ENCODE results near the gene AKAP8.
"Not testable (repeated sequence)": the region's sequence is repeated elsewhere in the genome, so short reads cannot be mapped to it uniquely, and the experiment has no call there.

AKAP8 gene

GRCh38 chr19:15360015-15360414, 19.6 kb downstream of the AKAP8 start:
- not testable (repeated sequence) for H2AFZ ChIP-seq (ENCODE audit: low read depth, low read length); H3K4me1 ChIP-seq (ENCODE audit: control insufficient read depth, insufficient read depth, low read depth, low read length); H3K18ac ChIP-seq (ENCODE audit: low read depth in 1 of 2, low read length in 2 of 2); H2AK5ac ChIP-seq (ENCODE audit: low read length, severe bottlenecking); H3K23ac ChIP-seq (ENCODE audit: low read length in 2 of 2); H2BK120ac ChIP-seq (ENCODE audit: low read depth, low read length); DNase-seq; H3K4me2 ChIP-seq (ENCODE audit: low read length, poor library complexity, severe bottlenecking); H3K14ac ChIP-seq (ENCODE audit: low read length in 2 of 2); H2BK5ac ChIP-seq (ENCODE audit: low read depth, low read length, poor library complexity, severe bottlenecking); H3K4me3 ChIP-seq (ENCODE audit: insufficient read depth in 1 of 2, low read depth in 1 of 2, low read length in 2 of 2); H3K27ac ChIP-seq (ENCODE audit: low read length, poor library complexity, severe bottlenecking); H4K8ac ChIP-seq (ENCODE audit: low read length); H4K91ac ChIP-seq (ENCODE audit: low read length); H3K9me3 ChIP-seq (ENCODE audit: control insufficient read depth, low read length); H3K27me3 ChIP-seq (ENCODE audit: control insufficient read depth in 1 of 2, insufficient read depth in 1 of 2, low read length in 2 of 2); H3K4ac ChIP-seq (ENCODE audit: low read depth in 1 of 2, low read length in 2 of 2); H2BK15ac ChIP-seq (ENCODE audit: low read depth, poor library complexity, severe bottlenecking); H2BK12ac ChIP-seq (ENCODE audit: low read length in 2 of 2)
- Histone ChIP-seq H3K9ac (ENCODE audit: low read length) (peak overlapping the region; percentile 9), H3K79me1 (replicated peaks; ENCODE audit: low read length, poor library complexity, severe bottlenecking) (peaks cover 17% of the 10 kb centered on the region), H3K36me3 (ENCODE audit: control insufficient read depth in 1 of 2, insufficient read depth in 2 of 2, low read depth in 1 of 2, low read length in 2 of 2) (peaks cover 68 to 71% of the 10 kb centered on the region in 2 experiments)
- 90% methylated on average over 3 of the region's 4 CpGs for WGBS

- H3K79me1 ChIP-seq (replicated peaks; ENCODE audit: low read length, poor library complexity, severe bottlenecking), result peaks cover 16% of the 10 kb centered on the region
- no peak overlapping the region for H2BK15ac ChIP-seq (ENCODE audit: low read depth, poor library complexity, severe bottlenecking)
- no peak overlapping the region for H3K18ac ChIP-seq (ENCODE audit: low read depth in 1 of 2, low read length in 2 of 2)
- no peak overlapping the region for H3K4me3 ChIP-seq (ENCODE audit: insufficient read depth in 1 of 2, low read depth in 1 of 2, low read length in 2 of 2)
- no peak overlapping the region for H3K23ac ChIP-seq (ENCODE audit: low read length in 2 of 2)
- H3K9ac ChIP-seq (ENCODE audit: low read length), result peak overlapping the region; percentile 62
- H2AK5ac ChIP-seq (ENCODE audit: low read length, severe bottlenecking), result no peak overlapping the region
- H3K4me2 ChIP-seq (ENCODE audit: low read length, poor library complexity, severe bottlenecking), result no peak overlapping the region
- H3K27me3 ChIP-seq (ENCODE audit: control insufficient read depth in 1 of 2, insufficient read depth in 1 of 2, low read length in 2 of 2), result no peaks in the 10 kb centered on the region
- H3K4me1 ChIP-seq (ENCODE audit: control insufficient read depth, insufficient read depth, low read depth, low read length), result no peaks in the 10 kb centered on the region
- DNase-seq, result peak; percentile 9
- H2AFZ ChIP-seq (ENCODE audit: low read depth, low read length), result no peak overlapping the region
- H3K27ac ChIP-seq (ENCODE audit: low read length, poor library complexity, severe bottlenecking), result no peak overlapping the region
- H2BK12ac ChIP-seq (ENCODE audit: low read length in 2 of 2), result no peak overlapping the region
- H3K4ac ChIP-seq (ENCODE audit: low read depth in 1 of 2, low read length in 2 of 2), result no peak overlapping the region
- H3K36me3 ChIP-seq (ENCODE audit: control insufficient read depth in 1 of 2, insufficient read depth in 2 of 2, low read depth in 1 of 2, low read length in 2 of 2), result peaks cover 73 to 76% of the 10 kb centered on the region in 2 experiments
- H2BK120ac ChIP-seq (ENCODE audit: low read depth, low read length), result no peak overlapping the region
- H4K91ac ChIP-seq (ENCODE audit: low read length), result no peak overlapping the region
- H3K14ac ChIP-seq (ENCODE audit: low read length in 2 of 2), result no peak overlapping the region
- H3K9me3 ChIP-seq (ENCODE audit: control insufficient read depth, low read length), result no peaks in the 10 kb centered on the region
- H2BK5ac ChIP-seq (ENCODE audit: low read depth, low read length, poor library complexity, severe bottlenecking), result no peak overlapping the region
- 87% methylated on average over 3 of the region's 3 CpGs for WGBS
- H4K8ac ChIP-seq (ENCODE audit: low read length), result no peak overlapping the region
Observed at GRCh38 chr19:15358918-15359317, 20.7 kb downstream of the AKAP8 start.

DNA sequence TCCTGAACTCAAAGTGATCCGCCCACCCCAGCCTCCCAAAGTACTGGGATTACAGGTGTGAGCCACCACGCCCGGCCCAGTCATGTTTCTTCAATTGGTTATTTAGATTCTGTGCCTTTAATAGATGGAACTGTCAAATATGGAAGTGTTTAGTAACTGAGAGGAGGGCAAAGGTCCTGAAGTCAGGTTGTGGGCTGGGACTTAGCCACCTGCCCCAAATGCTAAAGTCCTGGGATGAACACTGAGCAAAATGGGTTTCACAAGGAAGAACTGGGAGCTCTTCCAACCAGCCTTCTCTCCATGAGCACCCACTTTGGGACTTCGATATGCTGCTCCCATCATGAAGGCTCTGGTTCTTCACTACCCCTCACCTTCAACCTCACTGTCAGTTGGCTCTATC, 21.7 kb downstream of the AKAP8 start:
- H4K91ac ChIP-seq (ENCODE audit: low read length), result no peak overlapping the region
- no peak overlapping the region for H2BK15ac ChIP-seq (ENCODE audit: low read depth, poor library complexity, severe bottlenecking)
- no peak overlapping the region for H2AK5ac ChIP-seq (ENCODE audit: low read length, severe bottlenecking)
- no peak overlapping the region for H2BK5ac ChIP-seq (ENCODE audit: low read depth, low read length, poor library complexity, severe bottlenecking)
- H3K27ac ChIP-seq (ENCODE audit: low read length, poor library complexity, severe bottlenecking), result no peak overlapping the region
- no peak overlapping the region for H3K4ac ChIP-seq (ENCODE audit: low read depth in 1 of 2, low read length in 2 of 2)
- H2AFZ ChIP-seq (ENCODE audit: low read depth, low read length), result no peak overlapping the region
- H3K4me1 ChIP-seq (ENCODE audit: control insufficient read depth, insufficient read depth, low read depth, low read length), result no peaks in the 10 kb centered on the region
- H3K14ac ChIP-seq (ENCODE audit: low read length in 2 of 2), result no peak overlapping the region
- no peak overlapping the region for H3K4me3 ChIP-seq (ENCODE audit: insufficient read depth in 1 of 2, low read depth in 1 of 2, low read length in 2 of 2)
- 100% methylated on average over 4 of the region's 4 CpGs for WGBS
- DNase-seq, result no peak
- H3K79me1 ChIP-seq (replicated peaks; ENCODE audit: low read length, poor library complexity, severe bottlenecking), result peaks cover 18% of the 10 kb centered on the region
- no peaks in the 10 kb centered on the region for H3K27me3 ChIP-seq (ENCODE audit: control insufficient read depth in 1 of 2, insufficient read depth in 1 of 2, low read length in 2 of 2)
- no peak overlapping the region for H3K18ac ChIP-seq (ENCODE audit: low read depth in 1 of 2, low read length in 2 of 2)
- H2BK12ac ChIP-seq (ENCODE audit: low read length in 2 of 2), result no peak overlapping the region
- no peaks in the 10 kb centered on the region for H3K9me3 ChIP-seq (ENCODE audit: control insufficient read depth, low read length)
- H3K23ac ChIP-seq (ENCODE audit: low read length in 2 of 2), result no peak overlapping the region
- H3K9ac ChIP-seq (ENCODE audit: low read length), result no peak overlapping the region
- H3K4me2 ChIP-seq (ENCODE audit: low read length, poor library complexity, severe bottlenecking), result no peak overlapping the region
- H2BK120ac ChIP-seq (ENCODE audit: low read depth, low read length), result no peak overlapping the region
- no peak overlapping the region for H4K8ac ChIP-seq (ENCODE audit: low read length)
- H3K36me3 ChIP-seq (ENCODE audit: control insufficient read depth in 1 of 2, insufficient read depth in 2 of 2, low read depth in 1 of 2, low read length in 2 of 2), result peaks cover 79 to 83% of the 10 kb centered on the region in 2 experiments

DNA sequence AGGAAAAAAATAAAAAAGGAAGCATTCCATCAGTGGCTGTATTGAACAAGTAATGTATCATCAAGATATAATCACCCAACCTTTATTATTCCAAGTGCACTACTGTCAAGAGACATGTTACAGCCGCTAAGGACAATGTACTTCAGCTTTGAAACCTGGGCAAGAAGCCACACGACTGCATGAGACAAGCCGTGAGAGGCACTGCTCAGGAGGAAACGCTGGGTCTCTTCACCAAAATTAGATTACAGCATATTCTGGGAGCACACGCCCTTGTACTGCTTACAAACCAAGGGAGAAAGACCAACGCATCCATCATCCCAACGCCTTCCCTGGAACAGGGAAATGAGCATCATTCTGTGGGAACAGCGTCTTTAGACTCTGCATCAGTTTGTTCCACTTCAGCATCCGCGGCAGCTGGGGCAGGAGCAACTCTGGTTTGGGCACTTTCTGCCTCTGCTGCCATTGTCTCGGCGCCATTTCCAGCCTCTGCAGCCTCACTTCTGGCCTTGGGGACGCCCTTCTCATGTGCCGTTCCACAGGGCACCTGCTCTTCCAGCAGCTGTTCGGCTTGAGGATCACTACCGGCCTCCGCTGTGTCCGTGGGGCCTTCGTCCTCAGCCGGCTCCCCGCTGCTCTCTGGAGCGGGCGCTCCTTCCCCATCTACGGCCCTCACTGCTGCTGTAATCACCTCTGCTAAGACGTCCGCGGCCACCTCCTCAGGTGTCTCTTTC, 24.9 kb downstream of the AKAP8 start:
- no peak overlapping the region for H2BK120ac ChIP-seq (ENCODE audit: low read depth, low read length)
- H3K27ac ChIP-seq (ENCODE audit: low read length, poor library complexity, severe bottlenecking), result no peak overlapping the region
- H4K91ac ChIP-seq (ENCODE audit: low read length), result no peak overlapping the region
- H3K23ac ChIP-seq (ENCODE audit: low read length in 2 of 2), result no peak overlapping the region
- H2AK5ac ChIP-seq (ENCODE audit: low read length, severe bottlenecking), result no peak overlapping the region
- H3K4me3 ChIP-seq (ENCODE audit: insufficient read depth in 1 of 2, low read depth in 1 of 2, low read length in 2 of 2), result no peak overlapping the region
- no peaks in the 10 kb centered on the region for H3K27me3 ChIP-seq (ENCODE audit: control insufficient read depth in 1 of 2, insufficient read depth in 1 of 2, low read length in 2 of 2)
- peaks cover 65 to 69% of the 10 kb centered on the region in 2 experiments for H3K36me3 ChIP-seq (ENCODE audit: control insufficient read depth in 1 of 2, insufficient read depth in 2 of 2, low read depth in 1 of 2, low read length in 2 of 2)
- H3K14ac ChIP-seq (ENCODE audit: low read length in 2 of 2), result no peak overlapping the region
- no peak overlapping the region for H2BK5ac ChIP-seq (ENCODE audit: low read depth, low read length, poor library complexity, severe bottlenecking)
- H2BK15ac ChIP-seq (ENCODE audit: low read depth, poor library complexity, severe bottlenecking), result no peak overlapping the region
- H3K18ac ChIP-seq (ENCODE audit: low read depth in 1 of 2, low read length in 2 of 2), result no peak overlapping the region
- H3K4me2 ChIP-seq (ENCODE audit: low read length, poor library complexity, severe bottlenecking), result no peak overlapping the region
- no peak for DNase-seq
- no peak overlapping the region for H3K4ac ChIP-seq (ENCODE audit: low read depth in 1 of 2, low read length in 2 of 2)
- no peak overlapping the region for H4K8ac ChIP-seq (ENCODE audit: low read length)
- no peak overlapping the region for H2BK12ac ChIP-seq (ENCODE audit: low read length in 2 of 2)
- no peaks in the 10 kb centered on the region for H3K4me1 ChIP-seq (ENCODE audit: control insufficient read depth, insufficient read depth, low read depth, low read length)
- WGBS, result 98% methylated on average over 27 of the region's 27 CpGs
- no peak overlapping the region for H2AFZ ChIP-seq (ENCODE audit: low read depth, low read length)
- H3K9ac ChIP-seq (ENCODE audit: low read length), result no peak overlapping the region
- peaks cover 8% of the 10 kb centered on the region for H3K79me1 ChIP-seq (replicated peaks; ENCODE audit: low read length, poor library complexity, severe bottlenecking)
- no peaks in the 10 kb centered on the region for H3K9me3 ChIP-seq (ENCODE audit: control insufficient read depth, low read length)
